Measurements from ENCODE around the gene ROR2. TPM values are rescaled to one million over a fixed set of nuclear protein-coding genes. Genes with fewer than 3 reads are reported as not detected.

ROR2 gene
- total and polyA plus RNA-seq, 2 of the 8 experiments (the other 6 are each of a cell fraction or from before 2014, with no cell fraction given): 2.7 to 4.3 TPM

- no peak for TF ChIP-seq CHD7 (IDR thresholded peaks at IDR 0.05; ENCODE audit: insufficient replicate concordance, low read length)
- no peak for TF ChIP-seq EZH2 (IDR thresholded peaks at IDR 0.05; ENCODE audit: low read depth, low read length, severe bottlenecking)
- TF ChIP-seq MAX (IDR thresholded peaks at IDR 0.05): no peak
- TF ChIP-seq CTBP2 (IDR thresholded peaks at IDR 0.05; ENCODE audit: borderline replicate concordance, insufficient read depth, insufficient read length, low read length): no peak
- no peak for TF ChIP-seq EGR1 (IDR thresholded peaks at IDR 0.05; ENCODE audit: borderline replicate concordance, low read depth, low read length)
- TF ChIP-seq TAF7 (optimal IDR thresholded peaks at IDR 0.05; ENCODE audit: borderline replicate concordance, low read depth, low read length): no peak
- TF ChIP-seq TEAD4 (IDR thresholded peaks at IDR 0.05; ENCODE audit: low read depth, low read length): no peak
Measured at GRCh38 chr9:91711755-91712601, 238.1 kb downstream of the ROR2 start (continued).

Measured in H1 (cell line).